ENCODE data around the gene CHCHD4. TPM values are rescaled to one million over a fixed set of nuclear protein-coding genes. Genes with fewer than 3 reads are reported as not detected.

CHCHD4 gene
- total RNA-seq, 1 donor from 2014 or later, result 27.7 TPM

DNA sequence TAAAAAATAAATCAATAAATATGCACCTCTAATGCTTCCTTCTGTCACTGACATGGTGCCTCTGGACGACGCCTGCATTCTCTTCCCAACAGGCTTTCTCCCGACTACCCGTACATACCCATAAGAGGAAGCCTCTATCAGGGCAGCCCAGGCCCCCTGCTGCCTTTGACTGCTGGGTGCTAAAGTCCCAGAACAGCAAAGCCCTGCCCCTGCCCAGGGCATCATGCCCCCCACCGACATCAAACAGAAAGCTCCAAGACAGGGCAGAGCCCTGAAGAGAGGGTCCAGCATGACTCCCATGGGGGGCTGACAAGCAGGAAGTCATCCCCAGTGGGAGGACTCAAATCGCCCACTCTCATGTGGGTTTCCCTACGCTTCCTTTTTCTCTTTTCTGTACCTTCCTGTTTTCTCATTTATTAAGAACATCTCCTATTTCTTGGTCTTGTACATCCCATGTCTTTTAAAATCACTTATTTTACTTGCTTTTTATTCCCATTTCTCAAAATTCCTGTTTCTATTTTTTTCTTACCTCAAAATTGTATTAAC is 30.3 kb upstream of the CHCHD4 start:
- H3K4me3 Mint-ChIP-seq, result no peak overlapping the region
- H3K27ac Mint-ChIP-seq, result no peak overlapping the region
- no peaks in the 10 kb centered on the region for H3K27me3 Mint-ChIP-seq
- H3K9me3 Mint-ChIP-seq, result no peaks in the 10 kb centered on the region
- peaks cover 5% of the 10 kb centered on the region for H3K4me1 Mint-ChIP-seq
- DNase-seq, result no peak
- H3K36me3 Mint-ChIP-seq (ENCODE audit: low read depth), result peaks cover 42% of the 10 kb centered on the region
- intact Hi-C loops (cut with micrococcal nuclease), result no loop called here

- H3K4me1 Mint-ChIP-seq, result peaks cover 5% of the 10 kb centered on the region
- H3K27ac Mint-ChIP-seq, result no peak overlapping the region
- intact Hi-C loops (cut with micrococcal nuclease), result no loop called here
- DNase-seq, result no peak
- no peaks in the 10 kb centered on the region for H3K9me3 Mint-ChIP-seq
- H3K4me3 Mint-ChIP-seq, result no peak overlapping the region
- peaks cover 39% of the 10 kb centered on the region for H3K36me3 Mint-ChIP-seq (ENCODE audit: low read depth)
- H3K27me3 Mint-ChIP-seq, result no peaks in the 10 kb centered on the region
Observed at GRCh38 chr3:14154276-14154675, 29.6 kb upstream of the CHCHD4 start.

GRCh38 chr3:14153663-14154062 is 29.0 kb upstream of the CHCHD4 start:
- no peaks in the 10 kb centered on the region for H3K27me3 Mint-ChIP-seq
- H3K27ac Mint-ChIP-seq, result no peak overlapping the region
- no peak for DNase-seq
- no peaks in the 10 kb centered on the region for H3K9me3 Mint-ChIP-seq
- peaks cover 35% of the 10 kb centered on the region for H3K36me3 Mint-ChIP-seq (ENCODE audit: low read depth)
- H3K4me3 Mint-ChIP-seq, result no peak overlapping the region
- H3K4me1 Mint-ChIP-seq, result peaks cover 5% of the 10 kb centered on the region
- intact Hi-C loops (cut with micrococcal nuclease), result no loop called here

DNA sequence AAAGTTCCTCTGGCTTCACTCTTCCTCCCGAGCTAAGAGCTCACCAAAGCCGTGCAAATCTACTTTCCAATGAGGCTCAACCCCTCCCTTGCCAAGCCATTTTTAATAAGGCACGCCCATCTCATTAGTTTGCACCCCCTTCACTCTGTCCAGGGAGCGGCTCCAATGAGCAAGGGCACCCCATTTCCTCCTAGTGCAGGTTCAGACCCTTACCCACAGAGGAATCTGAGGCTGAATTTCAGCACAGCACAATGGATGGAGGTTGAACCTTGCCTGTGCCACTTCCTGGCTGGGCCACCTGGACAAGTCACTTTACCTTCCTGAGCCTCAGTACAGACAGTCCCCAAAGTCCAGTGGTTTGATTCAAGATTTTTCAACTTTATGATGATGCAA is 28.3 kb upstream of the CHCHD4 start:
- H3K4me3 Mint-ChIP-seq, result no peak overlapping the region
- peaks cover 29% of the 10 kb centered on the region for H3K36me3 Mint-ChIP-seq (ENCODE audit: low read depth)
- DNase-seq, result no peak
- no peaks in the 10 kb centered on the region for H3K9me3 Mint-ChIP-seq
- no peak overlapping the region for H3K27ac Mint-ChIP-seq
- H3K27me3 Mint-ChIP-seq, result no peaks in the 10 kb centered on the region
- intact Hi-C loops (cut with micrococcal nuclease), result no loop called here
- H3K4me1 Mint-ChIP-seq, result peaks cover 5% of the 10 kb centered on the region

DNA sequence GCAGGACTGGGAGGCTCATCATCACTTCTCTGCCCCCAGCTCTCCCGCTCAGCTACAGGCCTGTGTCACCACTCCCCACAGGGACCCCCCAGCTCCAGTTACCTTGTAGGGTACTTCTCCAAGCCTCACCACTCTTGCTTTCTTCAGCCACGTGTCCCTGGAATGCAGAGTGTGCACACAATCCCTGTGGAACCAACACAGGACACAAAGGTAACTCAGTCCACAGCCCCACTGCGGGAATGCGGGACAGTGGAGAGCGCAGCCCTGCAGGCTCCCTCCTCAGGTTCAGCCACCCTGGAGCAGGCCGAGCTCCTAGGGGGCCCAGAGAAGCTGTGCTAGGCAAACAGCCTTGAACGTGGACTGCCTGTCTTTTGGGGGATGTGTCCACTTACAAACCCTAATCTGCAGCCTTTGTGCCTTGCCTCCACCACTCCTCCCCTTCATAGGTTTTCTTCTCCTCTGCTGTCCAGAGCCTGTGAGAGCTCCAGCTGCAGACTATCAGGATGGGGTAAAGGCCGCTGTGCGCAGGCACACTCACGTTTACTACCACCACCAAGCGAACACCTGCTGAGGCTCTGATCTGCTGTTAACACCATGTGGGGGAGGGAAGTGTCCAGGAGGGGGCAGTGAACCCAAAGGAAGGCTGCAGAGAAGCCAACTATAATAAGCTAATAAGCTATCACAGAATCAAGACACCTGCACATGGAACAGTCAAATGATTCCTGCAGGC is 27.7 kb upstream of the CHCHD4 start:
- Mint-ChIP-seq H3K4me3 (no peak overlapping the region), H3K4me1 (peaks cover 5% of the 10 kb centered on the region), H3K9me3 (no peaks in the 10 kb centered on the region), H3K27me3 (no peaks in the 10 kb centered on the region), H3K27ac (no peak overlapping the region), H3K36me3 (ENCODE audit: low read depth) (peaks cover 29% of the 10 kb centered on the region)
- intact Hi-C loops (cut with micrococcal nuclease), result no loop called here
- DNase-seq, result no peak

GRCh38 chr3:14151471-14152083 is 26.9 kb upstream of the CHCHD4 start:
- H3K4me1 Mint-ChIP-seq, result peaks cover 5% of the 10 kb centered on the region
- intact Hi-C loops (cut with micrococcal nuclease), result no loop called here
- H3K36me3 Mint-ChIP-seq (ENCODE audit: low read depth), result peaks cover 34% of the 10 kb centered on the region
- no peaks in the 10 kb centered on the region for H3K9me3 Mint-ChIP-seq
- DNase-seq, result no peak
- H3K27ac Mint-ChIP-seq, result no peak overlapping the region
- no peaks in the 10 kb centered on the region for H3K27me3 Mint-ChIP-seq
- H3K4me3 Mint-ChIP-seq, result no peak overlapping the region

GRCh38 chr3:14150491-14151230 is 26.0 kb upstream of the CHCHD4 start:
- Mint-ChIP-seq H3K27ac (no peak overlapping the region), H3K4me1 (peaks cover 3% of the 10 kb centered on the region), H3K4me3 (no peak overlapping the region), H3K27me3 (no peaks in the 10 kb centered on the region), H3K36me3 (ENCODE audit: low read depth) (peaks cover 35% of the 10 kb centered on the region), H3K9me3 (no peaks in the 10 kb centered on the region)
- no peak for DNase-seq
- intact Hi-C loops (cut with micrococcal nuclease), result no loop called here

DNA sequence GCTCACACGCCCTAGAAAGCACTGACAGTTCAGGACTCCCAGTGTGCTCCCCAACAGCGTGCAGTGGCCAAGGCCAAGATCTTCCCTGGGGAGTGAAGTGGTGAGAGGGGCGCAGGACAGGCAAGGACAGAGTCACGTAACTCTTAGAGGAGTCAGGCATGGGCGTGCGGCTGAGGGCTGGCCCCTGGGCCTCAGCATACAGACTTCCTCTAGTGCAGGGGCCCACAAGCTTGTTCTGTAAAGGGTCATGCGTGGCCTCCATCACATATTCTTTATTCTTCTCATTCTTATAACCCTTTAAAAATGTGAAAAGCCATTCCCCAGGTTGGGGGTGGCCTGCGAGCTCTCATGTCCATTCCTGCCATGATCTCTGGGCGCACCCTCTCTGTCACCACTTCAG is 25.4 kb upstream of the CHCHD4 start:
- Mint-ChIP-seq H3K36me3 (ENCODE audit: low read depth) (peaks cover 39% of the 10 kb centered on the region), H3K4me1 (peaks cover 6% of the 10 kb centered on the region), H3K9me3 (no peaks in the 10 kb centered on the region), H3K27me3 (no peaks in the 10 kb centered on the region), H3K27ac (no peak overlapping the region), H3K4me3 (no peak overlapping the region)
- intact Hi-C loops (cut with micrococcal nuclease), result no loop called here
- no peak for DNase-seq

DNA sequence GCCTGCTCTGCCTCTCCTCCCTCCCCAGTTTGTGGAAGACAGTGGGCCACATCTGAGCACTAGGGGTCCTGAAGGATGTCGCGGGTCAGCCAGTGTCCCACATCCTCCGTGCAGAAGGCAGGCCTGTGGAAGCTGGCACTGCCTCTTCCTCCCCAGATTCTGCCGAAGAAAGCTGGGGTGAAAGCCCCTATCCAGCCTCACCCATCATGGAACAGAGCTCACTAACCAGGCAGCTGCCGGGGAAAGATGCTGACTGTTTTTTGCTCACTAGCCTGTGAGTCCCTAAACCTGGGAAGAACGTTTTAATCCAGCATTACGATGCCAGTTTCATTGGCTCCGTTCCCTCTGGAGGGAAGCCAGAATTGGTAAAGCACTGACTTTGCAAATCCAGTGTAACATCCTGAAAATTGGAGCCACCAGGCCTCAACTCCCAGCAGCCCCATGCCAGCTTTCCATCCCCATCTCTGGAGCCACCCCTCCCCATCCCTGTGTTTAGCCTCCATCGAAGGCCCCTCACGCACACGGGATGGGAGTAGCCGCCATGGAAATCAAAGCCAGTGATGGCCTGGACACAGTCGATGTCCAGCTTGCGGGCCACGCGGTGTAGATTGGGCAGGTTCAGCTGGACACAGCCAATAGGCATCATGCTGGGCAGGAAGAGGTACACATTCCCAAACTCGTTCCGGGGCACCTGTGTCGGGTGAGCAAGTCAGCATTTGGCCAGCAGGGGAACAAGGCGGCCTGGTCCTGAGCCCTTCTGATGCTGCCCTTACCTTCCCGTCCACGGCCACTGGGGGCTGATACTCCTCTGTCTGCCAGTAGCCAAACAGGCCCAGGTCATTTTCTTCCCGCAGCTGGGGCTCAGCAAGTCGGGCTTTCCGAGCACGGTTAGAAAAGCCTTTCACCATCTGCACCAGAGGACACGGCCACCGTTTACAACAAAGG is 23.6 kb upstream of the CHCHD4 start:
- Mint-ChIP-seq H3K36me3 (ENCODE audit: low read depth) (peaks cover 31% of the 10 kb centered on the region), H3K27me3 (no peaks in the 10 kb centered on the region), H3K9me3 (no peaks in the 10 kb centered on the region), H3K4me1 (peaks cover 12% of the 10 kb centered on the region), H3K4me3 (no peak overlapping the region), H3K27ac (no peak overlapping the region)
- DNase-seq, result no peak
- intact Hi-C loops (cut with micrococcal nuclease), result no loop called here

DNA sequence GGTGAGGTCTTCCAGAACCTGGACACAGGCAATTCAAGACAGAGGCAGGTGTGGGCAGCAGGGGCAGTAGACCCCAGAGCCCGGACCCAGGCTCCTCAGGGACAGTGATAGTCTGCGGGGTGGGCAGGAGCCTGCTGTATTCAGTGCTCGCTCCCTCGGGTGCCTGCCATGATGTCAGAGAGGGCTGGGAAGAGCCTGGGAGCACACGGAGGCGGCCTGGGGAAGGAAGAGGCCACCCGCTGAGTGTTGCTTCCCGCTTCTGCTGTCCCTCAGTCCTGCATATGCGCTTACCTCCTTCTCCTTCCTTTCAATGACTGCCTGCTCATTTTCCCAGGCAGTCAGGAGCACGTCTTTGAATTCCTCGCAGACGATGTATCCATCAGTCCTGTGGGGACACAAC is 22.9 kb upstream of the CHCHD4 start:
- Mint-ChIP-seq H3K4me3 (no peak overlapping the region), H3K4me1 (peaks cover 19% of the 10 kb centered on the region), H3K36me3 (ENCODE audit: low read depth) (peaks cover 34% of the 10 kb centered on the region), H3K27ac (no peak overlapping the region), H3K9me3 (no peaks in the 10 kb centered on the region), H3K27me3 (no peaks in the 10 kb centered on the region)
- intact Hi-C loops (cut with micrococcal nuclease), result no loop called here
- DNase-seq, result no peak

- H3K4me3 Mint-ChIP-seq, result no peak overlapping the region
- H3K27ac Mint-ChIP-seq, result peak overlapping the region; percentile 84
- H3K4me1 Mint-ChIP-seq, result peaks cover 24% of the 10 kb centered on the region
- no peaks in the 10 kb centered on the region for H3K27me3 Mint-ChIP-seq
- H3K9me3 Mint-ChIP-seq, result no peaks in the 10 kb centered on the region
- no peak for DNase-seq
- intact Hi-C loops (cut with micrococcal nuclease), result no loop called here
- H3K36me3 Mint-ChIP-seq (ENCODE audit: low read depth), result peaks cover 38% of the 10 kb centered on the region
Observed at GRCh38 chr3:14147066-14147435, 22.4 kb upstream of the CHCHD4 start.

- H3K4me1 Mint-ChIP-seq, result peaks cover 28% of the 10 kb centered on the region
- peak overlapping the region; percentile 84 for H3K27ac Mint-ChIP-seq
- peaks cover 44% of the 10 kb centered on the region for H3K36me3 Mint-ChIP-seq (ENCODE audit: low read depth)
- intact Hi-C loops (cut with micrococcal nuclease), result no loop called here
- no peak for DNase-seq
- H3K27me3 Mint-ChIP-seq, result no peaks in the 10 kb centered on the region
- no peak overlapping the region for H3K4me3 Mint-ChIP-seq
- H3K9me3 Mint-ChIP-seq, result no peaks in the 10 kb centered on the region
Observed at GRCh38 chr3:14146381-14147065, 21.9 kb upstream of the CHCHD4 start.

Data from activated CD4-positive, alpha-beta T cell treated with anti-CD3 and anti-CD28 coated beads, Interleukin-2, amount 10 ng/mL, durations not matched to agents 24 days and 14 days (primary cell).